ENCODE data around the gene SH2D1B.

SH2D1B gene

DNA sequence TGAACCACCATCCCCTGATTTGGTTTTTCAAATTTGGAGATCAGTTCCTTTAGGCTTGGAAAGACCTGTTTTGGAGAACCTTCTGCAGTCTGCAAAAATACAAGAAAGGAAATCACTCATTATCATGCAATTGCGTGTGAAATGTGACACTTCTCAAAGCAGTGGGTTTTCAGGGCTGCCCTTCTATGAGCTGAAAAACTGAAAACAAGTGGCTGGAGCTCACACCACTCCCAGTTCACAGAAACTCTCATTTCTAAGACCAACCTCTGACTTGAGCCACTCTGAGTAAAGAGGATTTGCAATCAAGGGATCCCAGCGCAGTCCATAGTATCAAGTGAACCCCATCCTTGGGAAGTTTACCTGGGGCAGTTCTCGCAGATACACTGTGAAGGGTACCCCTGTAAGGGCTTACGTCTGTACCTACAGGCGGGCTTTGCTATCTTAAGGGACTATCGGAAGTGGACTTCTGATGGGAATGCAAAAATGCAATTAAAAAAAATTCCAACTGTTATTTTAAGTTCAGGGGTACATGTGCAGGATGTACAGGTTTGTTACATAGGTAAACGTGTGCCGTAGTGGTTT is 12.8 kb downstream of the SH2D1B start:
- no peak for DNase-seq (ENCODE audit: low read depth in 2 of 2)

DNA sequence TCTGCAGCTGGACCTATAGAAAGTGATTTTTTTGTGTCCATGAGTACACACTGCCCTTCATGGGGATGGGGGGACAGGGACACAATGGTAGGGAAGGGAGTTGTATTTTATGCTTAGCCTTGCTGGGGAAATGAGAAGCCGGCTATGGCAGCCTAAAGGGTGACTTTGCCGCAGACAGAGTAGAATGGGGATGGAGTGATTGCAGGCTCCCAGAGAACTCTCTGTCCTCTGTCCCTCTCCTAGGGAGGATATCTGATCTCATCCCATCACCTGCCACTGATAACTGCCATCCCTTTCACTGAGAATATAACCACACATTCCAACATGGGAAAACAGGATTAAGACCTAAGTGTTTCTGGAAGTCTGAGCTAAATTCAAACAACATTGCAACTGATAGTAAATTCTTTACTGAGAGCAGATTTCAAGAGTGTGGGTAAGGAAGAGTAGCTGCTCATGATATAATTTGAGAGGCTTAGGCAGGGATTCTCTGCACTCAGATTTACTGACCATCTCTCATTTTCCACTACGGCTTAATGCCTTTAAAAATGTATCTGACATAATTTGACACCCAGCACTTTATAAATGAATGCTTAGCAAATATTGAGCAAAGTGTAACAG is 13.9 kb downstream of the SH2D1B start:
- DNase-seq (ENCODE audit: low read depth in 2 of 2) = no peak

GRCh38 chr1:162397039-162397448 is 14.9 kb downstream of the SH2D1B start:
- no peak for DNase-seq (ENCODE audit: low read depth in 2 of 2)

DNA sequence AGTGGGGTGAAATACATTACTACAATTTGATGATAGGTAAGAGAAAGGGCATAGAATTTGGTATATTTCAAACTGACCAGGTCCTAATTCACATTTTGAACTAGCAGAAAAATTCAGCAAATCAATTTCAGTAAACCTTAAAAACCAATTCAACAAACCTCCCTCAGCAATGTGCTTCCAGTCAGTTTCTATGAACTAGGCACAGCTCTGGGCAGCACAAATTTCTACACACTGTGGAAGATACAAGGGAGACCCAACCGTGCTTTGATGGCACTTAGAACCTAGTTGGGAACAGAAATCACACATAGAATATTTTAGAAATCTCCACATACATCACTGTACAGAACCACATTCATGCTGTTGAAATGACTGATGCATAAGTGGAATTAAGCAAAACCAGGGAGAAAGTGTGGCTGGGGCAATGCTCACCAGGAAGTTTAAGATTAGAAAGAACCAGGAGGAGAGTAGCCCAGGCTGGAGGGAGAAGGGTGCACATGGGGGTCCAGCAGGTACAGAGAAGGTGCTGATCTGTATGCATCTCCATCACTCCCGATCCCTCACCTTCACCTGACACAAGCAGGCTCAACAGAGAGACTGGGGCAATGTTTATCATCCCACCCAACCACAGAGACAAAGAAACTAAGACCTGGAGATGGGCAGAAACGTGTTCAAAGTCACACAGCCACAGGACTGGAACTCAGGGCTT is 15.6 kb downstream of the SH2D1B start:
- DNase-seq (ENCODE audit: low read depth in 2 of 2) = no peak

- DNase-seq (ENCODE audit: low read depth in 2 of 2) = peak in 1 of 2 experiments; percentile 14
Observed at GRCh38 chr1:162391790-162392563, 20.0 kb downstream of the SH2D1B start.

- no peak for DNase-seq (ENCODE audit: low read depth in 2 of 2)
Observed at GRCh38 chr1:162390396-162391185, 21.3 kb downstream of the SH2D1B start.

DNA sequence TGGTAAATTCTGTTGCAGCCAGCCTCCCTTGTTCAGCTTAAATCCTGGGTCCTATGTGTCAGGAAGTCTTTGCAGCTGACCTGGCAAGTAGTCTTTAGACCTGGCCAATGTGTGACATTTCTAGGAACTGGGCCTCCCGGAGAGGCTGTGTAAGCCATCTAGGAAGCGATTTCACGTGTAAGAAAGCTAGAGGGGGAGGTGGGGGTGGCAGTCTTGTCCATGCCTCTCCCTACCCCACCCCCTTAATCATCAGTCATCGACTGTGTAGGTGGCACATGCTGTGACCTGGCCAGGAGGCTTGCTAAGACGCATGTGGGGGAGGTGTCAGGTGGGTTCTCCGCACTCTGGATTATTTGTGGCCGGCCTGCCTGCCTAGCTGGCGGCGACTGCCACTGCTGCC is 22.0 kb downstream of the SH2D1B start:
- DNase-seq (ENCODE audit: low read depth in 2 of 2) = no peak

GRCh38 chr1:162389021-162389818 is 22.7 kb downstream of the SH2D1B start:
- no peak for DNase-seq (ENCODE audit: low read depth in 2 of 2)

DNA sequence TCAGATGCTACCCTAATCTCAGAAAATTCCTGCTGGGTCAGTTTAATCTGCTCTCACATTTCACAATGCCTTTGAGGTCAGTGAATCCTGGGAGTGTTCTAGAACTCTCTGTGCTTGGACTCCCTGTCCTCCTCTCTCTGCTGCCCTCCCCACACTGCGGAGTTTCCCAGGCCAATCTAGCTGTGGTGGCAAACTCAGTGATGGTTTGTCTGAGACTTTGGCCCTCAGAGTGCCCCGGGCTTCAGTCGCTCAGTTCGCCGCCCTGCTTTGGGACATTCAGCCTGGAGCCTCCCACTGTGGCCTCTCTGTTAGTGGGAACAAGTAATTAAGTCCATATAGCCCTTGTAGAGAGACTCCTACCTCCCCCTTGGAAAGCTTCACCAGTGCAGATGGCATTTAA is 23.3 kb downstream of the SH2D1B start:
- no peak for DNase-seq (ENCODE audit: low read depth in 2 of 2)

DNA sequence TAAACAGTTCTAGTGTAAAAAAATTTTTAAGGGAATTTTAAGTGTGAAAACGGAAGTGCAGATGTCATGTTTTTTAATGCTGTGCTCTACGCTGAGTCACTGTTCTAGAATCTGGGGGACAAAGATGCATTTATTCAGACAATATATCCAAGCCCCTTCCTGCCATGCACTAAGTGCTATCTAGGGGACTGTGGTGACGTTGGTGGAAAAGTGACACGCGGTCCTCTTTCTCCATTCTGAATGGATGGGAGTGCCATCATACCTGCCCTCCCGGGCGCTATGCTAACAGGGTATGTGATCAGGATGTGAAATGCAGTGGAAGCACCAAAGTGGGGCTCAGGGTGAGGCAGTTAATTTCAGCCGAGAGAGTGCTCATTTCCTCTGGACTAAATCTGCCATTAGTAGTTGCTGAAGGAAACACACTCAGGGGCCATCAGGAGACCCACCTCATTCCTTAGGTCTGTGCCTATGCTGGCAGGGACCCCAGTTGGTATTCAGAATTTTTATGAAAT is 23.8 kb downstream of the SH2D1B start:
- DNase-seq (ENCODE audit: low read depth in 2 of 2) = no peak

DNA sequence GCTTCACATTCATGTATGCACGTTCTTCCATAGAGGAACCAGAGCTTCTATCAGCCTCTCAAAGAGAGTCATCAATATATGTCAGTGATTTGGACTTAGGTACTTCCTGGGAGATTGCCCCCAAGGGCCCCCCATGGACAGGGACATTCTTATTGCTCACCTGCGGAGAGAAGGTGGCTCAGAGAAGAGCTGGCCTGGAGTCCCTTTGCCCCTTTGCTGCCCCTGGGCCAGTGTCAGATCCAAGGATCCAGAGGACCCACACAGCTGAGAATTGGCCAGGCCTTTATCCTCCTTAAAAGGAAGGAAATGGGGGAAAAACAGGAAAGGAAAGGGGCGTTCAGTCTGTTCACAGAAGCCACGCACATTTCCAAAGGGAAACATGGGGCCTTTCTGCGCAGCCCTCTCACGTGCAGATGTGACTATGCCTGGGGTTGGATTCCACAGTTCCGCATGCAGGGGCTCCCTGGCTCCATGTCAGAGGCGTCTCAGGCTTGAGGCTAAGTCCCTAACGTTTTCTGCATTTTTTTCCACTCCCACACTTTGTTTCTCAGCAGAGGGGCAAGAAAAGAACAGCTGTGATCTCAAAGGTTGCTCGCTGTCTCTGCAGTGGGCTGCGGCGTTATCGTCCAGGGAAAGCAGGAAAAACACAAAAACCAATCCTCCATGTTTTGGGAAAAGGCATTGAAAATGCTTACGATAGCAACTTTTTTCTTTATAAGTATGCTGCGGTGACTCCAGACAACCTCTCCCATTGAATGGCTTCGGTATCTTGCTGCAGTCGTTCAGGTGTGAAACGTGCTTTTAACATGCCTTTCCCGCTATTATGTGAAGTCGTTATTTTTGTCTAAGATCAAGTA is 24.5 kb downstream of the SH2D1B start:
- DNase-seq (ENCODE audit: low read depth in 2 of 2) = no peak

DNA sequence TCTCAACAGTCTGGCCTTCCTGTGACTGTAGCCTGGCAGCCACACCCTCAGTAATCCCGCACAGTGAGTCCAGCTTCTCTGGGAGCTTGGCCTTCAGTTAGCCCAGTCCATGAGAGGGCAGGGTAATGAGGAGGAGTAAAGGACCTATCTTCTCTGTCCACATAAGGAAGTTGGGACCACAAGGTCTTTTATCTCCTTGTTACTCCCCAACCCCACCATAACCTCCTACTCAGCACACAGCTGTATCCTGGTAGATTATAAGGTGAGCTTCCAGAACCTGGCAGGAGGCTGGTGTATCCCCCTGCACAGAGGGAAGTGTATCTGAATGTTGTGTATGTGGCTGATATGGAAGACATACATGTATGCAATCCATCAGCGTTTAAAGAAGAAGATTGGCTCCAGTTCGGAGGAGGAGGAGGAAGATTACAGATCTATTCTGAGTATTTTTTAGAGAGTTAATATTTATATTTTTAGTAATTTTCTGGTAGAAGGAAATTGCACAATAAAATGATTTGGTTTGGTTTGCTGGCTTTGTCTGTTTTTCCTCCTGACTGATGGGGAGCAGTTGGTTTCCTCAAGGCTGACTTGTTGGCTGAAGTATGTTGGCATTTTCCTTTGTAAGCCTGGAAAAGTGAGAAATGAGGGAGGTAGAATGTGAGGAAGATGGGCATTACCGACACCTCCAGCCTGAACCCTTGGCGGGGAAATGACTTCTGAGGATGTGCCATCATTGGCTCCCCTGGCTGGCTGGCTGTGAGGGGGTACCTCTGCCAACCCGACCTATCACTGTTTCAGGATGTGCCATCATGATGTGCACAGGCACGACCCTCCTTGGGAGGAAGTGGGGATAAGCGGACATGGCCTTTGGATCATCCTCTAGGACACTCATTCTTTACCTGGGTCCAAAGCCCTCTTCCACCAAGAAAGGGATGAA is 25.4 kb downstream of the SH2D1B start:
- no peak for DNase-seq (ENCODE audit: low read depth in 2 of 2)

DNA sequence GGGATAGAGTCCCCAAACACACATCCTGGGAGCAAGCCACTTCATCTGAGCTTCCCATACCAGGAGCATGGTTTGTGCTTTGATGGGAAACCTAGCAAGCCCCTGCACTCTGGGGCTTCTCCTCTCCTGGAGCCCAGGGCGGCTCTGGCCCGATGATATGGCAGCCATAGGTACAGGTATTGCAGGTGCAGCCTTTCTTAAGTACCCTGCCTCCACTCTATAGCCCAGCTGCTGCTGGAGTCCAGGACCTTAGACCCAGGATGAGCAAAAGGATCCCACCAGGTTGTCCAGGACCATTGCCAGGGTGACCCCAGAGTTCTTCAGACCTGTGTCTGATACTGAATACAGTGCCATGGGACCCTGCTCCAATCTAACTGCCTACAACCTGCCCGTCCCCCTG is 26.2 kb downstream of the SH2D1B start:
- no peak for DNase-seq (ENCODE audit: low read depth in 2 of 2)

DNA sequence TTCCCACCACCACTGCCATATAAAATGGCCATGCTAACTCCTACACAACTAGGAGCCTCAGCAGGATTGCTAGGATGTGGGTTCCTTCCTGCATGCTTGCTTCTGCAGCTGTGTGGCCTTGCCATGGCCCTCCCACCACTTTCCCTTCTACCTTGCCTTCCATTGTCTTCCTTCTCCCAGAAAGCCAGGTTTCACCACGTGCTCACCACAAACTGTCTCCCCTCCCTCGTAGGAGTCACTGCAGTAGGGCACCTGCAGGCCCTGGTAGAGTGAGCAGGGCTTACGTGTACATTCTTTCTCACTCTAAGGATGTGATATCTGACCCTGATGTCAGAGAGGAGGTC is 26.7 kb downstream of the SH2D1B start:
- no peak for DNase-seq (ENCODE audit: low read depth in 2 of 2)

DNA sequence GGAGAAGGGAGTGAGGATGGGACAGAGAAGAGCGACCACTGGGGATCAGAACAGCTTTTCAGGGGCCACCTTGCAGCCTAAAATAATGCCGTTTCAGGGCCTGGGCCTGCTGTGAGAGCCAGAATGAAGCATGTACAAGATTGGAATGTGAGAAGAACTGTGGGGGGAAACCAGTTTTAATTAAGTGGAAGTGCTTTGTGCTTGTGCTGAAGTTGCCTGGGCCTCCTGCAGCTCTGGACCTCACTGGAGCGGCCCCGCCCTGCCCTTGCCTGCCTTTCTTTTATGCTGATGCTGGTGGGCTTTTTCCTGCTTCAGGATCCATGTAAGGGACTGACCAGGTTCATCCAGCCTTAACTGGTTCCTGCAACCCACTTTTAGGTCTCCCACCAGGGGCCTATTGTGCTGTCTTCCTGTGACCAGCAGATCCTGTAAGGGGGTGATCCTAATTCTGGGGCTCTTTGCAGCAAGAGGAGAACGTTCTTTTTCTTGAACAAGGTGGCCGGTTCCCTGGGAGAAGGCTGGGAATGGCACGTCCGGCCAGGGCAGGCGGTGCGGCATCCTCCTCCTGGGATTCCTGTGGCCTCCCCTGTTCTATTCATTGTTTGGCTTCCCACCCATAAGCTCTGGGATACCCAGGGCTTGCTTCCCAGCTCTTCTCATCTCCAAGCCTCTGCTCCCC is 27.2 kb downstream of the SH2D1B start:
- no peak for DNase-seq (ENCODE audit: low read depth in 2 of 2)

GRCh38 chr1:162384116-162384515 is 27.8 kb downstream of the SH2D1B start:
- DNase-seq (ENCODE audit: low read depth in 2 of 2) = no peak

- no peak for DNase-seq (ENCODE audit: low read depth in 2 of 2)
Observed at GRCh38 chr1:162383516-162383915, 28.4 kb downstream of the SH2D1B start.

DNA sequence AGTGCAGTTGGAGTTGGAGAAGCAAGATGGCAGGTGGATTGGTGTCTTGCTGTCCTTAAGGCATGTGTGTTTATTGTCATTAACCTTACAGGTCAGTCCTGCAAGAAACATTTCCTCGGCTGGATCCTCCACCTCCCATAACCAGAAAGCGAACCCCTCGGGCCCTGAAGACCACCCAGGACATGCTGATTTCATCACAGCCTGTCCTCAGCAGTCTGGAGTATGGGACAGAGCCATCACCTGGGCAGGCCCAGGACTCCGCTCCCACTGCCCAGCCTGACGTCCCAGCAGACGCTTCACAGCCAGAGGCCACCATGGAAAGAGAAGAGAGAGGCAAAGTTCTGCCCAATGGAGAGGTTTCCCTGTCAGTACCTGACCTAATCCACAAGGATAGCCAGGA is 28.8 kb downstream of the SH2D1B start:
- no peak for DNase-seq (ENCODE audit: low read depth in 2 of 2)
